GM20000 (cell line): ENCODE results near the gene MRPL16.
"Not testable (repeated sequence)": the region's sequence is repeated elsewhere in the genome, so short reads cannot be mapped to it uniquely, and the experiment has no call there.

Experiments used
- DNase-seq: peaks from one replicate; pipeline ENCODE4 v3.0.0; 2012; ENCODE audit warnings: low spot score
- CTCF ChIP-seq: IDR thresholded peaks from 2 replicates; pipeline ENCODE4 v1.5.1; 2012; ENCODE audit warnings: mild to moderate bottlenecking, control low read depth; ENCODE audit errors: extremely low read depth, missing control alignments

MRPL16 gene

GRCh38 chr11:59792507-59792906, 18.1 kb downstream of the MRPL16 start:
- no peak for DNase-seq
- TF ChIP-seq CTCF, result no peak

GRCh38 chr11:59791639-59792038, 18.9 kb downstream of the MRPL16 start:
- DNase-seq, result no peak
- TF ChIP-seq CTCF, result no peak

- DNase-seq, result no peak
- no peak for TF ChIP-seq CTCF
These were observed 22.8 kb downstream of the MRPL16 start for GRCh38 chr11:59787816-59788215.

- TF ChIP-seq CTCF, result no peak
- DNase-seq, result no peak
These were observed 23.4 kb downstream of the MRPL16 start for GRCh38 chr11:59787255-59787588.

- no peak for DNase-seq
- no peak for TF ChIP-seq CTCF
These were observed 24.8 kb downstream of the MRPL16 start for GRCh38 chr11:59785818-59786217.

- DNase-seq, result not testable (repeated sequence)
These were observed 26.1 kb downstream of the MRPL16 start for GRCh38 chr11:59784441-59784840.

GRCh38 chr11:59783632-59784090, 26.9 kb downstream of the MRPL16 start:
- TF ChIP-seq CTCF, result no peak
- DNase-seq, result no peak

- TF ChIP-seq CTCF, result no peak
These were observed 28.5 kb downstream of the MRPL16 start for GRCh38 chr11:59782080-59782479.

More at GRCh38 chr11:59782080-59782479, 28.5 kb downstream of the MRPL16 start:
- DNase-seq, result no peak
